GM21528 (cell line): ENCODE measurements around the gene MYF6.

Experiments used
- ATAC-seq: cut with Tn5 transposase; IDR thresholded peaks from one replicate; pipeline ENCODE4 v1.9.1; 2021; ENCODE audit warnings: mild to moderate bottlenecking, moderate library complexity; ENCODE audit not compliant: unreplicated experiment, low FRiP score

The MYF6 gene

GRCh38 chr12:80702889-80703805, 4.3 kb upstream of the MYF6 start:
- peak; percentile 76 for ATAC-seq

- ATAC-seq = no peak
Observed at GRCh38 chr12:80704420-80704819, 3.0 kb upstream of the MYF6 start.

DNA sequence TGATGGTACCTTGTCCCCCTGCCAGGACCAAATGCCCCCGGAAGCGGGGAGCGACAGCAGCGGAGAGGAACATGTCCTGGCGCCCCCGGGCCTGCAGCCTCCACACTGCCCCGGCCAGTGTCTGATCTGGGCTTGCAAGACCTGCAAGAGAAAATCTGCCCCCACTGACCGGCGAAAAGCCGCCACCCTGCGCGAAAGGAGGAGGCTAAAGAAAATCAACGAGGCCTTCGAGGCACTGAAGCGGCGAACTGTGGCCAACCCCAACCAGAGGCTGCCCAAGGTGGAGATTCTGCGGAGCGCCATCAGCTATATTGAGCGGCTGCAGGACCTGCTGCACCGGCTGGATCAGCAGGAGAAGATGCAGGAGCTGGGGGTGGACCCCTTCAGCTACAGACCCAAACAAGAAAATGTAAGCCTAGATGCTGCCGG, 410 bp downstream of the MYF6 start:
- ATAC-seq = no peak

DNA sequence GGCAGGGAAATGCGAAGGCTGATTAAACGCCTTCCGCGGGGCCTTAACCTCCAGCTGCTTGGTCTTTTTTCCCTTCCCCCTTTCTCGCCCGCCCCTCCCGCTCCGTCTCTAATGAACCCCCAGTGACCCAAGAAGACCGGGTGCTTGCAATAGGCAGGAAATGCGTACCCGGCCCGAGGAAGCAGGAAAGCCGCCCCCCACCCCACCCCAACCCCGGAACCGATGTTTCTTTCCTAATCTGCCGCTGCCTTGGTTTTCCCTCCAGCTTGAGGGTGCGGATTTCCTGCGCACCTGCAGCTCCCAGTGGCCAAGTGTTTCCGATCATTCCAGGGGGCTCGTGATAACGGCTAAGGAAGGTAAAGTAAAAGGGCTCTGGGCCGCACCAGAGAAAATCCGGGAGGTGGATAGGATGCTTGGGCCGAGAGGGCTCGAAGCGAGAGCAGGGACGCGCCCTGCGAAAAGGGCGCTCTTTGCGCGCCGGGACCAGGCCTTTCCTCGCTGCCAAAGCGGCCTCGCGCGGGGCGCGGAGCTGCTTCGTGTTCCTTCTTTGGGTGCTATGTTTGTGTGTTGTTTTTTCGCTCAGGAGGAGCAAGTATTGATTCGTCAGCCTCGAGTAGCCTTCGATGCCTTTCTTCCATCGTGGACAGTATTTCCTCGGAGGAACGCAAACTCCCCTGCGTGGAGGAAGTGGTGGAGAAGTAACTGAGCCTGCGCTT, 983 bp downstream of the MYF6 start:
- ATAC-seq = no peak

DNA sequence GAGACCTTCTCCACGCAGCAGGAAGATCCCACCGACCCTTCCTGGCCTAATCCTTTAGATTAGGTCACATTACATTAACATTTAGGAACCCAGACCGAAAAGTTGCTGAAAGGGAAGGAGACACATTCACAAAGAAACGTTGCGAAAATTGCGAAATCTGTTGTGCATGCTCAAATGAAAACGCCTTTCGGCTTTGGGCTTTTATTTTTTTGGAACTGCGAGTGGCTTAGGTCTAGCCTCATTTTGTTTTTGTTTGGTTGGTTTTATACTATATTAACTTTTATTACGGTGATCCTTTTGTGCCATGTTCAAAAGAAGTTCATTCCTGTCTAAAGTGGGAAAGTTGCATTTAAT, 1.5 kb downstream of the MYF6 start:
- no peak for ATAC-seq

- ATAC-seq = no peak
Observed at GRCh38 chr12:80709811-80710726, 2.6 kb downstream of the MYF6 start.

DNA sequence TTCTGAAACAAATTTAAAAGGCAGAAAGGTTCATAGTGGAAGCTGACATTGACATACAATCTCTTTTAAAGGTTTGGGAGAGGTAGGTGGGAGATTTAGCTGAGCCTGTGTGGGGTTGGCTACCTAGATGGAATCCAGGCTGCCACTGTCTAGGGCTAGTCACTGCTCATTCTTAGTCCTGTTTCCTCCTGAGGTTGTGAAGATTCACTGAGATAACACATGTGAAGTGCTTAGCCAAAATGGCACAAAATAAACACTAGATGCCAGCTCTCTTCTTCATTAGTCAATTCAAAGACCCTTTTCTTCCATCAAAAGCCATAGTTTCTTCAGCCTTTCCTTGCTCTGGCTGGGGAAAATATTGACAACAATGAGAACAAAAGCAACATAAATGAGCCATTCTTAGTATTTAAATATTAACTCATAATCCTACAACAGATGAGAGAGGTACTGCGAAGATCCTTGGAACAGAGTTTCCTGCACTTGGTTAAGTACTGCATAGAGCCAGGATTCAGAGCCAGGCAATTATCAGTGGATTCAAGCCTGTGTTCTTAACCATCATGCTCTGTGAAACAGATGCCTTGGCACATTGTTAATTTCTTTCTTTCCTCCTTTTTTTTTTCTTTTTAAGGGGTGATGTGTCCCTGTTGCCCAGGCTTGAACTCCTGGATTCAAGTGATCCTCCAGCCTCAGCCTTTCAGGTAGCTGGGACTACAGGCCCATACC, 3.5 kb downstream of the MYF6 start:
- ATAC-seq = no peak

- ATAC-seq = no peak
Observed at GRCh38 chr12:80711866-80712265, 4.4 kb downstream of the MYF6 start.

GRCh38 chr12:80712866-80713265, 5.4 kb downstream of the MYF6 start:
- no peak for ATAC-seq

DNA sequence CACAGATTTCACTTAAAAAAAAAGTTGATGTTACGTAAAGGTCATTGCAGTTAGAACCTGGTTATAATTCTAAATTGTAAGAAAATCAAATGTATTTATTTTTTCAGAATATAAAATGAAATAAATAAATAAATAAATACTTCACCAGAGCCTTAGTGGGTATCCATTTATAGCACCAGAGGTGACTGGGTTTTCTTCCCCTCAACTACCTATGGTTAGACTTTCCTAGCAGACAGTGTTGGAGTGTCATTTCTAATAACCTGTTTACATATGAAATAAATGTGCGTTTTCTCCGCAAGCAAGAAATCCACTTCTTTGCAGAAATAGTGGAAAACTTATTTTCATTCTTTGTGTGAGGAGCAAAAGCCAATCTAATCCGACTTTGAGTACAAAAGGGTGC, 6.0 kb downstream of the MYF6 start:
- no peak for ATAC-seq

DNA sequence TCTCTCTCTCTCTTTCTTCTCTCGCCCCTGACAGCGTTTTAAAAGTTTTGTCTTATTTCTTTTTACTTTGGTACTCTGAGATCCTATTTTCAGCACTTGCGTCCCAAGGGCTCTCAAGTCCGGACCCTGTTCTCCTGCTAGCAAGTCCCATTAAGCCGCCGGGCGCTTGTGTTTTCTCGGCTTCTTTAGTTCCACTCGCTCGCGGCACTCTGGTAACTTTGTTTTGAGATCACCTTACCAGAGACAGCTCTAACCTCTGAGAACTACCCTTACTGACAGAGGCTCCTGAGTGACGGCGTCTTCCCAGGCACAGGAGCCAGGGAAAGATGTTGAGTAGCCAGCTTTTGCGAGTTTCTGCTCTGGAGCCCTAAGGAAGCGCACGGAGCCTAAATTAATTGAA, 6.6 kb downstream of the MYF6 start:
- no peak for ATAC-seq

DNA sequence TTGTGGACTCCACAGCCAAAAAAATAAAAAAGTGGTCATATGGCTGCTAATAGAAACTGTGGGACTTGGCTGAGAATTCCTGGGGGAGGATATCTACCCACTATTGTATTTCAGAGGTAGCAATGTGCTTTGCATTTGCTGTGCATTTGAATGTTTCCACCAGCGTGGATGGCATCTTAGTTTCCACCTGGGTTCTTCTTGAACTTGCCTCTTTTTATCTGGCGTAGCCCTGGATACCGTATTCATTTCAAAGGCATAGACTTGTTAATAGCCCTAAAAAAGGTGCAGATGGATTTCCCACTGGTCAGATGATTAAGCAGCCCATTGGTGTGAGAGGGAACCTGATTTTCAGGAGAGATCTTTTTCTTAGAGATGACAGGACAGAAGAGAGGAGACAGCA, 7.4 kb downstream of the MYF6 start:
- no peak for ATAC-seq

GRCh38 chr12:80715713-80716249, 8.3 kb downstream of the MYF6 start:
- no peak for ATAC-seq

- ATAC-seq = no peak
Observed at GRCh38 chr12:80716696-80717469, 9.4 kb downstream of the MYF6 start, which contains the start of gene MYF5. Gene MYF5 (plus strand): TSS chr12:80716912. CDS start chr12:80717064, 152 bp downstream.

DNA sequence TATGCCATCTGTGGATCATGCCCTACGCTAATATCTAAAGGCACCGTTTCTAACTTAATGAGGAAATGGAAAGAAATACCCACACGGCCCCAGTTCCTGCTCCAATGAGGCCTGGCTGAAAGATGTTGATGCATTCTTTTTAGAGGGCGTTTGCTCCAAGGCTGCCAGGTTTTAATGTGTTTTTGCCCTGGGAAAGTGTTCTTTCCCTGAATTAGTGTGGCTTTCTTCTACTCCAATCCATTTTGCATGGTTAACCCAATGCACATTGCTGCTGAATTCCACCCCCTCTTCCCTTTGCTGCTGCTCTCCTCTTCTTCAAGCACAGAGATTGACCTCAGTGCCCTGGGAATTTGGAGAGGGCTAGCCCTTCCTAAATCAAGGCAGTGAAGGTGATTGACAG, 10.4 kb downstream of the MYF6 start:
- no peak for ATAC-seq

DNA sequence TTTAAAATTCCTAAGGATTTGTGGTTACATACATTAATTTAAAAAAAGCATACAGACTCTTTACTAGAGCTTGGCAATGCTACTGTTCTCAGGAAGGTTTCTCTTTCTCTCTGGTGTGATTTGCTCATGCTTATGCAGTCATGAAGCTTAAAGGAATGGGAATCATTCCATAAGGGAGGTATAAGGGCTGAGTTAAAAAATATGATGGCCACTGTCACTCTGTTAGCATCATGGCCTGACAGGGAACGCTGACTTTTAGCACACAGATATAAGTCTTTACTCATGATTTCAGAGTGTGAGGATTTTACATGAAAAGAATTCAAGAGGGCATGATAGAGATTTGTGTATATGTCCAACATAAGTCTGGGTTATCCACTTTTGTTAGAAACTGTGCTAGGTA, 13.1 kb downstream of the MYF6 start:
- no peak for ATAC-seq

- ATAC-seq = no peak
Observed at GRCh38 chr12:80721326-80721725, 13.9 kb downstream of the MYF6 start.

- ATAC-seq = no peak
Observed at GRCh38 chr12:80745851-80746505, 38.5 kb downstream of the MYF6 start.

- no peak for ATAC-seq
Observed at GRCh38 chr12:80747800-80748199, 40.4 kb downstream of the MYF6 start.
